ENCODE results near the gene TNRC6C.

DNA sequence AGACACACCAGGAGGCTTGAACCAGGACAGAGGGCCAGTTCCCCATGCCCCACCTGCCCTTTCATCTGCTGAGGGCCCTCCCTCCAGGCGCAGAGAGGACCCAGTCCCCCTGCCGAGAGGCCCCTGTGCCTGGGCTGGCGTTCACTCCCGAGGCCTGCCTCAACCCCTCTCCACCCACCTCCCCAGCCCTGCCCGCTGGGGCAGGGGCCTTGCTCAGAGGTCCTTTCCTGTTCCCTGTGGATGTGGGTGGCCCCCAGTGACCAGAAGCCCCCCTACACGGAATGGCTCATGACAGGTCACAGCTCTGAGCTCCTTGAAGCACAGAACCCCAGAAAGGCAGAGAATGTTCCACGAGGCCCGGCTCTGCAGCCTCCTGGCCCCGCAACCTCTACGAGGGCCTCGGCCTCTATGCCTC, 163.3 kb downstream of the TNRC6C start:
- TF ChIP-seq, protein P1, sequence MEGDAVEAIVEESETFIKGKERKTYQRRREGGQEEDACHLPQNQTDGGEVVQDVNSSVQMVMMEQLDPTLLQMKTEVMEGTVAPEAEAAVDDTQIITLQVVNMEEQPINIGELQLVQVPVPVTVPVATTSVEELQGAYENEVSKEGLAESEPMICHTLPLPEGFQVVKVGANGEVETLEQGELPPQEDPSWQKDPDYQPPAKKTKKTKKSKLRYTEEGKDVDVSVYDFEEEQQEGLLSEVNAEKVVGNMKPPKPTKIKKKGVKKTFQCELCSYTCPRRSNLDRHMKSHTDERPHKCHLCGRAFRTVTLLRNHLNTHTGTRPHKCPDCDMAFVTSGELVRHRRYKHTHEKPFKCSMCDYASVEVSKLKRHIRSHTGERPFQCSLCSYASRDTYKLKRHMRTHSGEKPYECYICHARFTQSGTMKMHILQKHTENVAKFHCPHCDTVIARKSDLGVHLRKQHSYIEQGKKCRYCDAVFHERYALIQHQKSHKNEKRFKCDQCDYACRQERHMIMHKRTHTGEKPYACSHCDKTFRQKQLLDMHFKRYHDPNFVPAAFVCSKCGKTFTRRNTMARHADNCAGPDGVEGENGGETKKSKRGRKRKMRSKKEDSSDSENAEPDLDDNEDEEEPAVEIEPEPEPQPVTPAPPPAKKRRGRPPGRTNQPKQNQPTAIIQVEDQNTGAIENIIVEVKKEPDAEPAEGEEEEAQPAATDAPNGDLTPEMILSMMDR (IDR thresholded peaks at IDR 0.05) = no peak
- TF ChIP-seq POLR2A (IDR thresholded peaks at IDR 0.05) = no peak

Data from sigmoid colon (tissue), 3 donors.